ENCODE results near the gene YAP1.

Gene YAP1

GRCh38 chr11:102272047-102272824 lies 162.0 kb downstream of the YAP1 start:
- no peak overlapping the region for H3K9ac ChIP-seq (ENCODE audit: low read depth, low read length)

GRCh38 chr11:102274628-102275027 lies 164.4 kb downstream of the YAP1 start:
- Histone ChIP-seq H3K9me3 (ENCODE audit: insufficient read depth, low read length, severe bottlenecking) (no peaks in the 10 kb centered on the region), H3K4me3 (ENCODE audit: low read depth in 1 of 2, low read length in 2 of 2) (no peak overlapping the region), H4K20me1 (ENCODE audit: insufficient read depth, low read length) (no peaks in the 10 kb centered on the region), H3K36me3 (ENCODE audit: insufficient read depth, low read length) (no peaks in the 10 kb centered on the region), H2AFZ (ENCODE audit: low read depth, low read length) (no peak overlapping the region), H3K27me3 (ENCODE audit: insufficient read depth, low read length, poor library complexity) (peaks cover 13% of the 10 kb centered on the region), H3K4me1 (ENCODE audit: insufficient read depth, low read length) (no peaks in the 10 kb centered on the region), H3K9ac (ENCODE audit: low read depth, low read length) (no peak overlapping the region), H3K4me2 (ENCODE audit: insufficient read depth, low read length) (no peak overlapping the region), H3K79me2 (ENCODE audit: insufficient read depth, low read length) (no peaks in the 10 kb centered on the region), H3K27ac (ENCODE audit: low read length) (no peak overlapping the region)
- TF ChIP-seq EZH2 (IDR thresholded peaks at IDR 0.05; ENCODE audit: borderline replicate concordance, low read depth, low read length, severe bottlenecking) (no peak), CTCF (IDR thresholded peaks at IDR 0.05; ENCODE audit: borderline replicate concordance, extremely low read depth, low read length, poor library complexity, severe bottlenecking) (no peak)
- ATAC-seq (ENCODE audit: insufficient read depth, low read depth): no peak
- DNase-seq: no peak

More at GRCh38 chr11:102272047-102272824, 162.0 kb downstream of the YAP1 start:
- H3K79me2 ChIP-seq (ENCODE audit: insufficient read depth, low read length): no peaks in the 10 kb centered on the region
- H3K4me3 ChIP-seq (ENCODE audit: low read depth in 1 of 2, low read length in 2 of 2): no peak overlapping the region
- ATAC-seq (ENCODE audit: insufficient read depth, low read depth): peak; percentile 58; the same call in 1 of the 3 replicates
- no peaks in the 10 kb centered on the region for H4K20me1 ChIP-seq (ENCODE audit: insufficient read depth, low read length)
- H2AFZ ChIP-seq (ENCODE audit: low read depth, low read length): no peak overlapping the region
- DNase-seq: no peak
- peaks cover 19% of the 10 kb centered on the region for H3K27me3 ChIP-seq (ENCODE audit: insufficient read depth, low read length, poor library complexity)
- H3K4me1 ChIP-seq (ENCODE audit: insufficient read depth, low read length): no peaks in the 10 kb centered on the region
- no peaks in the 10 kb centered on the region for H3K9me3 ChIP-seq (ENCODE audit: insufficient read depth, low read length, severe bottlenecking)
- TF ChIP-seq EZH2 (IDR thresholded peaks at IDR 0.05; ENCODE audit: borderline replicate concordance, low read depth, low read length, severe bottlenecking): no peak
- TF ChIP-seq CTCF (IDR thresholded peaks at IDR 0.05; ENCODE audit: borderline replicate concordance, extremely low read depth, low read length, poor library complexity, severe bottlenecking): no peak
- no peak overlapping the region for H3K4me2 ChIP-seq (ENCODE audit: insufficient read depth, low read length)
- no peaks in the 10 kb centered on the region for H3K36me3 ChIP-seq (ENCODE audit: insufficient read depth, low read length)
- H3K27ac ChIP-seq (ENCODE audit: low read length): no peak overlapping the region

- H3K27me3 ChIP-seq (ENCODE audit: insufficient read depth, low read length, poor library complexity): peaks cover 5% of the 10 kb centered on the region
- no peaks in the 10 kb centered on the region for H3K36me3 ChIP-seq (ENCODE audit: insufficient read depth, low read length)
- H3K27ac ChIP-seq (ENCODE audit: low read length): no peak overlapping the region
- DNase-seq (no peak), ATAC-seq (ENCODE audit: insufficient read depth, low read depth) (no peak)
- H3K4me2 ChIP-seq (ENCODE audit: insufficient read depth, low read length): no peak overlapping the region
- H3K4me3 ChIP-seq (ENCODE audit: low read depth in 1 of 2, low read length in 2 of 2): no peak overlapping the region
- no peak overlapping the region for H3K9ac ChIP-seq (ENCODE audit: low read depth, low read length)
- no peak overlapping the region for H2AFZ ChIP-seq (ENCODE audit: low read depth, low read length)
- H3K4me1 ChIP-seq (ENCODE audit: insufficient read depth, low read length): no peaks in the 10 kb centered on the region
- TF ChIP-seq CTCF (IDR thresholded peaks at IDR 0.05; ENCODE audit: borderline replicate concordance, extremely low read depth, low read length, poor library complexity, severe bottlenecking) (no peak), EZH2 (IDR thresholded peaks at IDR 0.05; ENCODE audit: borderline replicate concordance, low read depth, low read length, severe bottlenecking) (no peak)
- no peaks in the 10 kb centered on the region for H4K20me1 ChIP-seq (ENCODE audit: insufficient read depth, low read length)
- no peaks in the 10 kb centered on the region for H3K9me3 ChIP-seq (ENCODE audit: insufficient read depth, low read length, severe bottlenecking)
- no peaks in the 10 kb centered on the region for H3K79me2 ChIP-seq (ENCODE audit: insufficient read depth, low read length)
These were observed 166.1 kb downstream of the YAP1 start for GRCh38 chr11:102276362-102276761.

Data from DND-41 (cell line).